ENCODE data around the gene ANKS1B.
"Not testable (repeated sequence)": the region's sequence is repeated elsewhere in the genome, so short reads cannot be mapped to it uniquely, and the experiment has no call there.

Gene ANKS1B

GRCh38 chr12:99984271-99985128, at the start of gene ANKS1B:
ANKS1B (minus strand) TSS chr12:99984936; CDS start chr12:99984237, 699 bp downstream.
- peak; percentile 12 for DNase-seq
- in situ Hi-C loops (cut with MboI; ENCODE audit: low pct_unique_long_range_greater_than_20kb, low sequenced_read_pairs) = no loop called here

- no peak for DNase-seq
- in situ Hi-C loops (cut with MboI; ENCODE audit: low pct_unique_long_range_greater_than_20kb, low sequenced_read_pairs) = no loop called here
Observed at GRCh38 chr12:100031836-100032235, 47.1 kb upstream of the ANKS1B start.

DNA sequence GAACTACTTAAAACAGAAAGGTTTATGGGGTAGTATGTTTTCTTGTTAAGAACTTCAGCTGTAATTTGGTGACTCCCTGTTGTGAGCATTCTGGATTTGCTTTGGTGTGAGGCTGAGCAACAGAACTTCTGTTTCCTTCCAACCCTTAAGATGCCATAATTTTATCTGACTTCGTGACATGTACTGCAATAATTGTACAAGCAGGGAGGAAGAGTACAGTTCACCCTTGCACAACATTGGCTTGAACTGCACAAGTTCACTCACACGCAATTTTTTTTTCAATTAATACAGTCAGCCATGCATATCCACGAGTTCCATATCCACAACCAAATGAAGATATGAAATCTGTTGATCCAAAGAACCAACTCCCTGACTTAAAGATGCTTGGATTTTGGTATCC, 42.9 kb upstream of the ANKS1B start:
- in situ Hi-C loops (cut with MboI; ENCODE audit: low pct_unique_long_range_greater_than_20kb, low sequenced_read_pairs) = no loop called here
- no peak for DNase-seq

- DNase-seq = no peak
- in situ Hi-C loops (cut with MboI; ENCODE audit: low pct_unique_long_range_greater_than_20kb, low sequenced_read_pairs) = no loop called here
Observed at GRCh38 chr12:100026241-100026640, 41.5 kb upstream of the ANKS1B start.

GRCh38 chr12:100024974-100025555, 40.3 kb upstream of the ANKS1B start:
- no peak for DNase-seq
- in situ Hi-C loops (cut with MboI; ENCODE audit: low pct_unique_long_range_greater_than_20kb, low sequenced_read_pairs) = no loop called here

GRCh38 chr12:100020370-100020769, 35.6 kb upstream of the ANKS1B start:
- DNase-seq = no peak
- in situ Hi-C loops (cut with MboI; ENCODE audit: low pct_unique_long_range_greater_than_20kb, low sequenced_read_pairs) = no loop called here

DNA sequence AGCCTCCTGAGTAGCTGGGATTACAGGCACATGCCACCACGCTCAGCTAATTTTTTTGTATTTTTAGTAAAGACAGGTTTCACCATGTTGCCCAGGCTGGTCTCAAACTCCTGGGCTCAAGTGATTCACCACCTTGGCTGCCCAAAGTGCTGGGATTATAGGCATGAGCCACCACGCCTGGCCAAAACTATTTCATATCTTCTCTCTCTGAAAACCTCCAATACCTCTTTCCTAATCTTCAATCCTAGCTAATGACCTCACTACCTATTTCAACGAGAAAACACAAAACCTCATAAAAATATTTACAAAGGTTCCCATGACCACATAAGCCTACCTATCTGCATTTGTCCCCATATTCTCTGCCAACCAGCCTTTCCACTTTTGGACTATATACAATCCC, 32.3 kb upstream of the ANKS1B start:
- in situ Hi-C loops (cut with MboI; ENCODE audit: low pct_unique_long_range_greater_than_20kb, low sequenced_read_pairs) = no loop called here
- no peak for DNase-seq

GRCh38 chr12:100016304-100016703, 31.6 kb upstream of the ANKS1B start:
- in situ Hi-C loops (cut with MboI; ENCODE audit: low pct_unique_long_range_greater_than_20kb, low sequenced_read_pairs); DNase-seq: not testable (repeated sequence)

DNA sequence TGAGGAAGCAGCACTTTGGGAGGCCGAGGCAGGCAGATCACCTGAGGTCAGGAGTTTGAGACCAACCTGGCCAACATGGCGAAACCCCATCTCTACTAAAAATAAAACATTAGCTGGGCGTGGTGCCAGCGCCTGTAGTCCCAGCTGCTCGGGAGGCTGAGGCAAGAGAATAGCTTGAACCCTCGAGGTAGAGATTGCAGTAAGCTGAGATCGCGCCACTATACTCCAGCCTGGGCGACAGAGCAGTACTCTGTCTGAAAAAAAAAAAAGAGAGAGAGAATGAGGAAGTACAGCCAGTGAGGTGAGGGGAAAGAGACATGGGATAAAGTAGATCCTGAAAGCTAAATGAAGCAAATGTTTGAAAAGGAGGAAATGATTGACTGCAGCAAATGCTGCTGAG, 21.1 kb upstream of the ANKS1B start:
- in situ Hi-C loops (cut with MboI; ENCODE audit: low pct_unique_long_range_greater_than_20kb, low sequenced_read_pairs) = not testable (repeated sequence)
- DNase-seq = peak; percentile 44

DNA sequence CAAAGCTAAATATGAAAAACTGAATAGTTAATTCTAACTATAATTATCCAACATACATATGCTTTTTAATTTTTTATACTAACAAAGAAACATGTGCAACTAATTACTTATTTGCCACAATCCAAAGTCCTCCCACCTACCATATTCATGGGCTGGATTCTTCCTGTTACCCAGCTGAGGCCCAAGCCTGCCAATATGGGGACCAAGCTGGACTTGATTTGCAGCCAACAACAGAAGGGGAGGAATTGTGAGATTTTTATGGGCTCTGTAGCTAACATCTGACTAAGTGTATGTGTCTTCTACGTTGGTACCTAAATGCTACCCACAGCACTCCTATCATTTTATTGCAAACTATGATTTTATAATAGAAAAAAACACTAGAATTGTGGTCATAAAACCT, 13.1 kb upstream of the ANKS1B start:
- DNase-seq = no peak
- in situ Hi-C loops (cut with MboI; ENCODE audit: low pct_unique_long_range_greater_than_20kb, low sequenced_read_pairs) = no loop called here

GRCh38 chr12:99996095-99996494, 11.4 kb upstream of the ANKS1B start:
- in situ Hi-C loops (cut with MboI; ENCODE audit: low pct_unique_long_range_greater_than_20kb, low sequenced_read_pairs) = no loop called here
- no peak for DNase-seq

DNA sequence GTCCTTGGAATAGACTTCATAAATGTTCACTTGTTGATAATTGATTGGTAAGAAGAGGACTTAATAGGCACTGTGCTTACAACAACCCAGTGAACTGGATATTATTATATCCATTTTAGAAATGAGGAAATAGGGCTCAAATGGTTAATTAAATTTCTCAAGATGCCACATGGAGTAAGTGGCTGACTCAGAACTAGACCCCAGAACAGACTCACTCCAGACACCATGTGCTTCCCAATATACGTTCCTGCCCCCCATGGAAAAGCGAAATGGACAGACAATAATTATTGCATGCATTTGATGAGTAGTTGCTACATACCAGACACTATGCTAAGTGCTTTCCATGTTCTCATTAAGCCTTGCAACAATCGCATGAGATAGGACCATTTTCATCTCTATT, 895 bp upstream of the ANKS1B start:
- in situ Hi-C loops (cut with MboI; ENCODE audit: low pct_unique_long_range_greater_than_20kb, low sequenced_read_pairs) = no loop called here
- DNase-seq = peak; percentile 10

- peak; percentile 43 for DNase-seq
- in situ Hi-C loops (cut with MboI; ENCODE audit: low pct_unique_long_range_greater_than_20kb, low sequenced_read_pairs) = no loop called here
Observed at GRCh38 chr12:99985129-99985570, 414 bp upstream of the ANKS1B start.

GRCh38 chr12:99983456-99984258, 1.1 kb downstream of the ANKS1B start:
- in situ Hi-C loops (cut with MboI; ENCODE audit: low pct_unique_long_range_greater_than_20kb, low sequenced_read_pairs) = no loop called here
- DNase-seq = no peak

DNA sequence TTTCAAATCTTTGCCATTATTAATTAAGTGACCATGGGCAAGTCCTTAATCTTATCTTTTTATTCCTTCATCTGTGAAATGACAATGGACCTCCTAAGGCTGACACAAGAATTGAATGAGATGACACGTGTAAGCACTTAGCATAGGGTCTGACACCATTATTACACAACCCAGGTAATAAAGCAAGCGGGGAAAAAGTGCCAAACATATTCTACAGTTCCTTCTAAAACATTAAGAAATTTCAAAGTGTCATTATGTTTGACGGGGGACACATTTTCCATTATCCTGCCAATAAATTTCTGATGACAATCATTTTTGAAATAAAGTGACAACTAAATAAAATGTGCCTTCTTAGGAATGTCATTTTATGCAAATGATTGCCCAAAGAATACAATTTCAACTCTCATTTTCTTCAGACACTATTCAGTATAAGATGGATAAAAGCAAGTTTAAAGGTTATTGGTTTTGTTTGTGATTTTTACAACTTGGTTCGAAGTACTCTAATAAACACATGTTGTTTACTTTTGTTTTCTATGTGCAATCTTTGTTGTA, 3.0 kb downstream of the ANKS1B start:
- in situ Hi-C loops (cut with MboI; ENCODE audit: low pct_unique_long_range_greater_than_20kb, low sequenced_read_pairs) = no loop called here

DNA sequence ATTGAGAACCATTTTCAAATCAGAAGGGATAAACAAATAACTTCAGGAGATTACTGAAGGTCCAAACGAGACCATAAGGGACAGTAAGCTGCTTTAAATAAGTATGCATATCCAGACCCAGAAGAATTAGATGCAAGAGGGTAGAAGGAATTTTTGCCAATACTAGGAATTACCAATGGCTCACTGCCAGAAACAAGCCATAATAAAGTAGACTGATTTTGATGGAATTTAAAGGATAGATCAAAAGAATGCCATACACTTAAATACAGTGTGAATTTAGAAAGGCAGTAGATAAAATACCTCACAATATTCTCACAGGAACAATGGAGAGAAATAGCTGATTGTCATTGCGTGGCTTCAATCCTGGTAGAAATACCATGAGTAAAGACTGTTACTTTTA, 5.3 kb downstream of the ANKS1B start:
- in situ Hi-C loops (cut with MboI; ENCODE audit: low pct_unique_long_range_greater_than_20kb, low sequenced_read_pairs) = no loop called here
- no peak for DNase-seq

More for the DNA sequence above, 3.0 kb downstream of the ANKS1B start:
- no peak for DNase-seq

DNA sequence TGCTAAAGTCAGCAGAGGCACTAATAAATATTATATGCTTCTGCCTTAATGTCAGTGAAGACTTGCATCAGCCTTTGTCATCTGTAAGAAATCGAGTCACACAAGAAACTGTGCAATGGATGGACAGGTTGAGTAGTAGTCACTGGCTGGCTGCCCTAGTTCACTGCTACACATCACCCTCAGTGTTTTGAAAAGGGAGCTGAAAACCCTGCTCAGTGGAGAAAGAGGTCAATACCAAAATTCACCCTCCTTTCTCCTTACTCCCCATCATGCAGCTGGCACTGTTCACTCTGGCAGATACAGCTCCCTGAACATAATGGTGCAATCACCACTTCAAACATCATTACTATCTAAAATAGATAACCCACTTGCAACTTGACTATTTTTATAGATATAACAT, 6.6 kb downstream of the ANKS1B start:
- in situ Hi-C loops (cut with MboI; ENCODE audit: low pct_unique_long_range_greater_than_20kb, low sequenced_read_pairs) = no loop called here
- DNase-seq = no peak

GRCh38 chr12:99977550-99977949, 7.2 kb downstream of the ANKS1B start:
- no peak for DNase-seq
- in situ Hi-C loops (cut with MboI; ENCODE audit: low pct_unique_long_range_greater_than_20kb, low sequenced_read_pairs) = no loop called here

DNA sequence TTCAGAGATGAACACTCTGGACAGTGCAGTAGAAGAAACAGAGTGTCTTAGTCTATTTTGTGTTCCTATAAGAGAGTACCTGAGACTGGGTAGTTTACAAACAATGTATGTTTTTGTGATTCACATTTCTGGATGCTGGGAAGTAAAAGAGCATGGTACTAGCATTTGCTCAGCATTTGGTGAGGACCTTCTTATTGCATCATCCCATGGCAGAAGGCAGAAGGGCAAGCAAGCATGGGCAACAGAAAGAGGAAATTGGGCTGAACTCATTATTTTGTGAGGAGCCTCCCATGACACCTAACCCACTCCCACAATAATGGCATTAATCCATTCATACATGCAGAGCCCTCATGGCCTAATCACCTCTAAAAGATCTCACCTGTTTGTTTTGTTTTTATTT, 8.0 kb downstream of the ANKS1B start:
- no peak for DNase-seq
- in situ Hi-C loops (cut with MboI; ENCODE audit: low pct_unique_long_range_greater_than_20kb, low sequenced_read_pairs) = no loop called here

DNA sequence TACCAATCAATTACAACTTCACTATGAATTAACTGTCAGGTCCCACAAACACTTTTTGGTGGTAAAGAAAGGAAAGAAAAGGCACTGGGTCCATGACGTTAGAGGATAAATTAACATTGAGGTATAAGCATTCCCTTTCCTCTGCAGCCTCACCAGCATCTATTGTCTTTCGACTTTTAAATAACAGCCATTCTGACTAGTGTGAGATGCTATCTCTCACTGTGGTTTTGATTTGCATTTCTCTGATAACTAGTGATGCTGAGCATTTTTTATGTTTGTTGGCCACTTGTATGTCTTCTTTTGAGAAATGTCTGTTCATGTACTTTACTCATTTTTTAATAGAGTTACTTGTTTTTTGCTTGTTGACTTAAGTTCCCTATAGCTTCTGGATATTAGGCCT, 9.4 kb downstream of the ANKS1B start:
- in situ Hi-C loops (cut with MboI; ENCODE audit: low pct_unique_long_range_greater_than_20kb, low sequenced_read_pairs) = no loop called here

More for the DNA sequence above, 9.4 kb downstream of the ANKS1B start:
- no peak for DNase-seq

Data from KBM-7 (cell line).